HG03460 (cell line): ENCODE results near the gene SLX9.

Experiments used
- ATAC-seq: cut with Tn5 transposase; IDR thresholded peaks from one replicate; pipeline ENCODE4 v1.9.1; 2021; ENCODE audit not compliant: unreplicated experiment

SLX9 gene

DNA sequence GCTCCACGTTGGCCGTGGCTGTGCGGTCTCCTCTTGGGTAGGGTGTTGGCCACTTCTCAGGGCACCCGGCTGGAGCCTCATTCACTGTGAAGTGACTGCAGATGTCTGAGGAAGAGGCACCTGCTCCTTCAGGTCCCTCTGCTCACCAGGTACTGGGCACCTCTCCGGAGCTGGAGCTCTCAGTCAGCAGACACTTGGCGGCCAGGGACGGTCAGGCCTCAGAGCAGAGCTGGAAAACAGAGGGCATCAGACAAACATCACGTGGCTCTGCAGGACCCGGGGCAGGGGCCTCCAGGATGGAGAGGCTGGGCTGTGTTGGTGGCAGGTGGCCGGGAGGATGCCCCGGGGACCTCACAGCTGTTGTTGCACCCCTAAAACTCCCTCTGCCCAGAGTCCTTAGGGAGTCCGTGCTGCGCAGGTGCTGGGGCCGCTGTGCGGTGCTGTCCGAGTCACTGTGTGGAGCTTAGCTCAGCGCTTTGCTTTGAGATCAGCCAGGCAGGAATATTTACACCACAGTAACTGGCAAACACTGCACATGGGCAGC is 59.7 kb downstream of the SLX9 start:
- ATAC-seq, result no peak

GRCh38 chr21:44999972-45000636 is 60.3 kb downstream of the SLX9 start:
- ATAC-seq, result no peak

DNA sequence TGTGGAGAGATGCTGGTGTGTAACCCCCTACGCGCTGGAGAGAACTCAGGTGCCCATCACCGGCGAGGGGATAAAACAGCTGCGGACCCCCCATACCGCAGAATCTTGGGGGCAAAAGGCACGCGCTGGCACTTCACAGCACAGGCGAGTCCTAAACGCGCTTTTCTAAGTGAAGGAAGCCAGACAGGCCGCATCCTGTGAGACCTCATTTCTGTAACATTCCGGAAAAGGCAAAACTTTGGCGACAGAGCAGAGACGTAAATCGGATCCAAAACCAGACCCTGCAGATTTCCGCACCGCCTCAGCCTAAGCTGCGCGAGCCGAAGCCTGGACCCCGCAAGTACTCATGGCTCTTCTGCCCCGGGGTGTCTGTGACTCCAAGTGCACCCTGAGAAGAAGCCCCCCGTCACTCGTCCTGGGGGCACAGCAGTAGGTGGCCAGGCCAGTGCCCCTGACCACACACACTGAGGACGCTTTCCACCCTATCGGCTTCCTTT is 60.9 kb downstream of the SLX9 start:
- ATAC-seq, result no peak

DNA sequence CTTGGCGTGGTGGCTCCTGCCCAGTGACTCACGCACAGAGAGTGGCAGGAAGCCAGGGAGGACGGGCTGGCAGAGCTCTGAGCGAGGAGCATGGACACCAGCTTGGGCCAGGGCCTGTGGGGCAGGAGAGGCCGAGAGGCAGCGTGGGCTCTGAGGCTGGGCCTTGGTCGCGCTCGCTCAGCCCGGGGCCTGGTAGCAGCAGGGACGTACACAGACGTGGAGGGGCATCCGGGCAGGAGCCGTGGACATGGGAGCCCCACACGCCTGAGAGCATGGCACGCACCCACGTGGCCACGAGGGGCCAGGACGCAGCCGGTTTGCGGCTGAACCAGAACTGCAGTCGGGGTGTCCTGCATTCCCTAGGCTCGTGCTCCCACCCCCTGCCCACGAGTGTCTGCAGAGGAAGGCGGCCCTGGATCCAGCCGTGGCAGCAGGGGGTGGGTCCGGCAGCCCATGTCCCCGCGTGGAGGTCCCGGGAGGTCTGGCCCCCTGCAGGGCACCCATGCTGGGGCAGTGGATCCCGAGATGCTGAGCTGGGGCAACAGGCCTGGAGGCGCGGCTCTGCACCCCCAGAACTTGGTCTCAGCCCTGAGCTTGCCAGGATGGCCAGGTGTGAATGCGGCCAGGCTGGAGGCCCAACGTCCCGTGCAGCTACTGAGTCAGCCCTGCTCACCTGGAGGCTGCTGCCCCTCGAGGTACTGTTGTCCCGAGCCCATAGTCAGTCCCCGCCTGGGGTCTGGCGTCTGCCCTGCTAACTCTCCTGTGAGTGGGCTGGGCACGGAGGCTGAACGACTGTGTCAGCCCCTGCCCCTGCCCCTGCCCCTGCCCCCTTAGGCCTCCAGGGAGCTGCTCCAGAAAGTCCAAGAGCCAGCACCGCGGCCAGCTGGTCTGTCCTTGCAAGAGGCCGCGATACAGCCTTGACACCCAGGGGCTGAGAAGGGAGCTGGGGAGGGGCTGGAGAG is 61.6 kb downstream of the SLX9 start:
- ATAC-seq, result no peak

DNA sequence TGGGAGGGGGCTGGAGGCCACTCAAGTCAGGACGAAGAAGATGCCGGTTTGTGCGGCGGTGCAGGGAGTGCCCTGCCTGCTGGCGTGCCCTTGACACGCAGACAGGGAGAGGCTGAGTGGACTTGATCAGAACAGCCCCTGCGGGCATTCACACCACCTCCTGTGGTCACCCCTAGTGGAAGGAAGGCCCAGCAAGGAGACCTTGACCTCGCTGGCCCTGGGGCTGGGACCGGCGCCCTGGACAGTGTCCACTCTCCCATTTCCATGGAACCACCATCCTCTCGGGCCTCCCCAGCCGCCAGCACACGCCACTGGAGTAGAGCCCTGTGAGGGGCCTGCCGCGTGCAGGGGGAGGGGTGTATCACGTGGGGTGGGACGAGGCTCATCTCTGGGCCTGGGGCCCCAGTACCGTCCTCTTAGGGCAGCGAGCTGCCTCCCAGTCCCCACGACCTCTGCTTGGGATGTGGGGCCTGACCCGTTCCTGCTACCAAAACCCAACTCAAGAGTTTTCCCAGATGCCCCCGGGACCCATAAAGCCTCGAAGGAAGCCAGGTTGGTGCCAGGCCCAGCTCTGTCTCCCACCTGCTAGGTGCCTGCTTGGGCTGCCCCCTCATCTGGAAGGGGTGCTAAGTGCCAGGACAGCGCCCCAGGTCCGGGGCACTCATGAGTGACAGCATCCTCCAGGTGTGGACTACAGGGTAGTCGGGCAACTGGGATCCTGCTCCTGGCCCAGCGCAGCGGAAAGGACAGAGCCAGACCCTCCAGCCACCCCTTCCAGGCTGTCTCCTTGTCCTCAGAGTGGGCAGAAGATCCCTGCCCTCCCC is 62.8 kb downstream of the SLX9 start:
- no peak for ATAC-seq

GRCh38 chr21:45003331-45004058 is 63.7 kb downstream of the SLX9 start:
- no peak for ATAC-seq

GRCh38 chr21:45004059-45004422 is 64.2 kb downstream of the SLX9 start:
- no peak for ATAC-seq

- ATAC-seq, result no peak
Observed at GRCh38 chr21:45004481-45005247, 64.8 kb downstream of the SLX9 start.

DNA sequence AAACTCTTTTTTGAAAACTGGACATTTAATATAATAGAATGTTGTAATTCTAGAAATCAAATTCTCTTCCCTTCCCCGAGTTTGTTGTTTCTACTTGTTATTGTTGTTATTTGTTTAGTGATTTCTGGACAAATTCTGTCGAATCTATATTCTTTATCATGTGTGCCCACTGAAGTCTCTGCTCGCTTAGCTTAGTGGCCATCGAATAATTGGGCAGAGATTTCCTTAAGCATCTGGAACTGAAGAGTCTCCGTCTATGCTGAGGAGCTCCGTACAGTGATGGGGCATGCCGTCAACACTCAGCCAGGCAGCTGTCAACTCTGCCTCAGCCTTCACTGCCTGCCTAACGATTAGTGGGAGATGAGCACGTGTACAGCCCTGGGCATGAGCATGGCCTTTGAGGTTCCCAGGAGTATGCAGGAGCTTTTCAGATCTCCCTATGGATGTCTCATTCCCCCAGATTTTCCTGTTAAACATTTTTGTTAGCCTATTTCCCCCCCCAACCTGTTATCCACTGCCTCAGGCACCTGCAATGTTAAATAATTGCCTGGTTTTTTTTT is 66.8 kb downstream of the SLX9 start:
- no peak for ATAC-seq

GRCh38 chr21:45009616-45010015 is 69.8 kb downstream of the SLX9 start:
- no peak for ATAC-seq

GRCh38 chr21:45010096-45010495 is 70.3 kb downstream of the SLX9 start:
- ATAC-seq, result no peak

DNA sequence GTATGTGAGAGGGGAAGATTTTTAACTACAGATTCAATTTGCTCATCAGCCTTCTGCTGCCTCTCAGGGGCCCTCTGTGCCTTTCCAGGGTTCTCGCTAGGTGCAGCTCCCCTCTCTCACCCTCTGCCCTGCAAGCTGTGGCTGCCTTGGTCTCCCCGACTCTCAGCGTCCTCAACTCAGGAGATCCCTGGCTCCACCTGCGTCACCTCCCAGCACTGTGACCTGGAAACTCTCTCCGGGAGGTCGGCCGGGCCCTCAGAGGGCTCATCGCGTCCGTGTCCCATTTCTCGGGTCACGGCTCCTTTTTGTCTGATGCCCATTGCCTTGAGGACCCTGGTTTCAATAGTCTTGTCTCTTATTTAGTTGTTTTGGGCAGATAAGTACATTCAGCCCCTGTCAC is 71.0 kb downstream of the SLX9 start:
- no peak for ATAC-seq

DNA sequence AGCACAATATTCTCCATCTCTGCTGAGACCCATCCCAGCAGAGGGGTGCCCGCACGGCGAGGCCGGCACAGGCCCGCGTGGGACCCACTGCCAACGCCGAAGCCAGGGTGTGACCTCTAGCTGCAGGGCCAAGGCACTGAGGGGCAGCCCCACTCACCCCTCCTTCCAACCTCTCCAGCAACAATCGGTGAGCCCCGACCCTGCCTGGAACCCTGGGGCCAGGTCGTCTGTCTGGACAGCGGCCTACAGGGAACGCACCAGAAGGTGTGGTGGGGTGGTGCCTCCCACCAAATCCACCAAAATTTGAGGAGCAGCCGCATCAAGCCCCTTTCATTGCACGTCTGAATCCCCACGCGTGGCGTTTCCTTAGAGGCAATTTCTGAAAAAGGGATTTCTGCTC is 71.6 kb downstream of the SLX9 start:
- ATAC-seq, result no peak

- no peak for ATAC-seq
Observed at GRCh38 chr21:45011911-45012661, 72.3 kb downstream of the SLX9 start.

- no peak for ATAC-seq
Observed at GRCh38 chr21:45012662-45013259, 72.9 kb downstream of the SLX9 start.

- no peak for ATAC-seq
Observed at GRCh38 chr21:45013260-45013841, 73.5 kb downstream of the SLX9 start.

DNA sequence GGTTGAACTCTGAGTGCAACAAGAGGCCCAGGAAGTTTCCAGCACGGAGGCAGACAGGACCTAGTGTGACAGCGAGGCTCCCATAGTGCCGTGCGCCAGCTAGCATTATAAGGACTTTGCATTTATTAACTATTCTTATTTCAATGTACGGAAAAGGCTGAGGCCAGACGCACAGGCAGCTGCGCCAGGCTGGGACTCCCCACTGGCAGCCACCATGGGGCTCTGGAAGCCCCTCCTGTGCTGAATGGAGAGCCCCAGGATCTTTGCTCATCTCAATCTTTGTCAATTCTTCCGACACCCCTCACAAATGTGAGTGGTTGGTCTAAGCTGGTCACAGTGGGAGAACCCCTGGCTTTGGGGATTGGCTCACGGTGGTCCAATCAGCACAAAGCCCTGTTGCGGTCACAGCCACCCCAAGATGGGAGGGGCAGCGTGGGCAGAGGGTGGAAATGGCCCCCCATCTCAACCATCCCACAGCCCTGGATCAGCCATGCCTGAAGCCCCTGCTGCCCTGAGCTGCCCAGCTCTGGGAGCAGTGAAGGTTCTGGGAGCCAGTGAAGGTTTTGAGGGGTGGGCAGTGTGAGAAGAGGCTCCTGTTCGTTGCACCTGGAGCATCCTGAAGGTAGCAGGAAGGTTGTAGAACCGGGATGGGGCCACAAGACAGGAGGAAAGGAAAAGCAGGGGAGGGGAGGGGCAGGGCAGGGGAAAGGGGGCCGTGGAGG is 75.1 kb downstream of the SLX9 start:
- ATAC-seq, result no peak
